GM18517 (cell line): ENCODE results near the gene CCL18.
"Not testable (repeated sequence)": the region's sequence is repeated elsewhere in the genome, so short reads cannot be mapped to it uniquely, and the experiment has no call there.

Experiments used
- ATAC-seq: cut with Tn5 transposase; IDR thresholded peaks from one replicate; pipeline ENCODE4 v1.9.1; 2021; ENCODE audit warnings: mild to moderate bottlenecking, moderate library complexity; ENCODE audit not compliant: unreplicated experiment

The CCL18 gene

GRCh38 chr17:36070427-36070826 is 6.4 kb downstream of the CCL18 start:
- ATAC-seq: no peak

- no peak for ATAC-seq
Observed at GRCh38 chr17:36071751-36072150, 7.7 kb downstream of the CCL18 start.

DNA sequence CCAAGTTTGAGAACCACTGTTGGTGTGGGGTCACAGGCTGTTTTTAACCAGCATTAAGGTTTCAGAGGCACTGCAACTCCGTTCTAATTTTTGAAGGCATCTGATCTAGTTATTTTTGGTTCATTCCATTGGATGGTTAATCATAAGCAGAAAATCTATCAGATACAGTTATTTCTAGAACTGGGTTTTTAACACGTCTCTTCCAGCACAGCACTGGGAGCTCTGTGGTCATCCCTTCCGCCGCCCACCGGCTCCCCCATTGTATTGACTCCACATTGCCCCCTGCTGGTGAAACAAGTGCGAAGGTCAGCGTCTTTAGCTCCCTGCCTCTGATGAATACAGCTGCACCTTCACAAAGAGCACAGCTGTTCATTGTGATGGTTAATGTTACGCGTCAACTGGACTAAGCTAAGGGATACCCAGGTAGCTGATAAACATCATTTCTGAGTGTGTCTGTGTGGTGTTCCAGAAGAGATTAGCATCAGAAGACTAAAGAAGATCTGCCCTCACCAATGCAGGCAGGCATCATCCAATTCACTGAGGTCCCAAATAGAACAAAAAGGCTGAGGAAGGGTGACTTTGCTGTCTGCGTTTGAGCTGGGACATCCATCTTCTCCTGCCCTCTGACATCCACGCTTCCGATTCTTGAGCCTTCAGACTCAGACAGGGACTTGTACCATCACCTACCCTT is 8.5 kb downstream of the CCL18 start:
- ATAC-seq: peak; percentile 60

GRCh38 chr17:36074365-36074764 is 10.3 kb downstream of the CCL18 start:
- ATAC-seq: no peak

GRCh38 chr17:36081681-36082471 is 17.8 kb downstream of the CCL18 start:
- ATAC-seq: not testable (repeated sequence)

DNA sequence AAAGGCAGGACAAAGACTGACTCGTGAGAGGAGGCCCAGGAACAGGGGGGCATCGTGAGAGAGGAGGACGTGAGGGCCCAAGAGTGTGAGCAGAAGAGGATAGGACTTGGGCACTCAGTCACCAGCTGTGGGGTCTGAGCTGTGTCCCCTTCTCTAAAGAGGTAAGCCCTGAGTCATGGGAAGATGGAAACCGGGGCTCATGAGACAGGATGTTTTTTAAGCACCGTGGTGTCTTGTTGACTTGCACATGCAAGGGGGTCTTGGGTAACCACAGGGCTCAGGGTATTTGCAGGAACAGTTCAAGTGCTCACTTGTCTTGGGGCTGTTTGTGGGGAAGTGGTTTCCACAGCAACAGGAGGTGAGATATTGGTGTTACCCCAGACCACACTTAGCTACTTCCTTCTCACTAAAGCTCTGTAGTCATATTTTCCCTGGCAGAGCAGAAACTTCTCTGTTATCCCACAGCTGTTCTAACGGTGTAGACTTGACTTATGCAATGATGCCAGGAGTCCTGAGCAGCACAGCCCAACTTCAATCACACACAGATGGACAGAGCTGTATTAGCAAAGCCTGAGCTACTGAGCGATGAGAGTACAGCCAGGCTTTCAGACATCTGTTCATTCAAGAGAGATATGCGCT is 18.5 kb downstream of the CCL18 start:
- peak; percentile 55 for ATAC-seq

DNA sequence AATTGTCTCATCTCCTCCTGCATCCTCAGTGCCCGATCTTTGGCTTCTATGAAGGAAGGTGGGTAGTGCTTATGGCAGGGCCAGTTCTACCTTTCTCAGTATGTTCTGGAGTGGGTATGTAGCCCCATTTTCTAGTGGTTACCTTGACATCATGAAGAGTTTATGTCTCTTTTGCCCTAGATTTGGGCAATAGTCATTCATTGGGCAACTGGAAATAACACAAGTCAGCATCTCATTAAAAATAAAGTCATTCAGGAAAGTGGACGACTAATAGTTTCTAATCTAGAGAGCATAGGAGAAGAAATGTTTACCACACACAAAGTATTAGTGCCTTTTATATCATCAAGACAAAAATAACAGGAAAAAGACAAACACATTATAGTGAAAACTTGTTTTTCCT is 19.6 kb downstream of the CCL18 start:
- ATAC-seq: not testable (repeated sequence)

GRCh38 chr17:36085765-36086164 is 21.7 kb downstream of the CCL18 start:
- no peak for ATAC-seq

DNA sequence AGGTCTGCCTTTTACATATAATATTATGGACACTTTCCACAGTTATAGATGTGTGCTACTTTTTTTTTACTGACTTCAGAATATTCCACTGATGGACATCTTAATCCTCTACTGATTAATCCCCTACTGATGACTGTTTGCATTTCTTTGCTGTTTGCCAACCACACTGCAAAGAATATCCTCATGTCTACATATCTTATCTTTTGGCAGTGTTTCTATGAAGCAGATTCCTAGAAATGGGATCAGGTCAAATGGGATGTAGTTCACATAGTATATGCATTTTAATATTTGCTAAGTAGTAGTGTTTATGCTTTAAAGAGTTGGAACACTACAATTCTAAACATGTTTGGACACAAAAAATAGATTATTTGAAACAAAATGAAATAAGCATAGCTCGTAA is 22.7 kb downstream of the CCL18 start:
- no peak for ATAC-seq

- not testable (repeated sequence) for ATAC-seq
Observed at GRCh38 chr17:36087471-36087870, 23.4 kb downstream of the CCL18 start.

DNA sequence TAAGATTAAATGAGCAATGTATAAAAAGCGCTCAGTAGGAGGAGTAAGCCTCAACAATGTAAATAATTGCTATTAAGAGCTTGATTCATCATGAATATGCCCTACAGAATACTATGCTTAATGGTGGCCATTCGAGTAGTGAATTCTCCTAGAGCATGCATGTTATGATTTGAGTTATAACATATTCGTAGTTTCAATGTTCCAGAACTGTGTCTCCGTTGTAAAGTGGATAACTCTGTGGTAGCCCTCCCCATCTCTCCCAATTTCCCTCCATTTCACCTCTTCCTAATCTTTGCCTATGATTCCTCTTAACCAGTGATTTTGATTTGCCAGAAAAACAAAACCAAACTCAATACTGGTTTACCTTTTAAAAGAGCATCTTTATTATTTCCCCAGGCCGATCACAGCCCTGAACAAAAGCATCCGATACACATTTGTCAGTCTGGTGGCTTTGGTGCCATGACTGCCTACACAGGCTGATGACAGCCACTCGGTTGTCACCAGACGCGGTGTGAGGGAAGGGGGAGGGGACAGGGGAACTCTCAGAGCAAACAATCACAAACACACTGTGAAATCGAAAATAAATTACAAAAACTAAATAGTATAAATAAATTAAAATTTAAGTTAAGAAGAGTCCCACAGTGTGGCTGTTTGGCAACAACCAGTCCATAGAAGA is 24.0 kb downstream of the CCL18 start:
- not testable (repeated sequence) for ATAC-seq

- ATAC-seq: no peak
Observed at GRCh38 chr17:36088670-36089338, 24.7 kb downstream of the CCL18 start.

- no peak for ATAC-seq
Observed at GRCh38 chr17:36089339-36089865, 25.3 kb downstream of the CCL18 start.

GRCh38 chr17:36089888-36090836 is 26.1 kb downstream of the CCL18 start, which contains the start of gene CCL3:
Gene CCL3 (minus strand): TSS chr17:36090143. CDS start chr17:36090058, 85 bp downstream.
- ATAC-seq: peak; percentile 66

GRCh38 chr17:36092230-36092629 is 28.2 kb downstream of the CCL18 start:
- ATAC-seq: no peak

DNA sequence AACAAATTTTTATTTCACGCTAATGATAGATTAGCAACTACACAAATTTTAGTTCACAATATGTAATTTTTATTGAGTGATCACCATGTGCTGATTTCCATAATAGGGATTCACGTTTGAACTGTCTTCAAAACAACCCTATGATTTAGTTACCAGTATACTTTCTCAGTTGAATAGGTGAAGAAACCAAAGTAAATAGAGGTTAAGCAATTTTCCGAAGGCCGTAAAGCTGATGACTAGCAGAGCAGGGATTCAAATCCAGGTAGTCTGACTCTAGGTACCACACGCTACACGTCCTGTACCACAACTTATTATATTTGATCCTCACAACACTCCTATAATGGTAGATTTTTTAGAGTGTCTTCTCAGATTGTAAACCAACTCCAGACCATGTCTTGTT is 28.6 kb downstream of the CCL18 start:
- ATAC-seq: not testable (repeated sequence)

- ATAC-seq: no peak
Observed at GRCh38 chr17:36094232-36094631, 30.2 kb downstream of the CCL18 start.

DNA sequence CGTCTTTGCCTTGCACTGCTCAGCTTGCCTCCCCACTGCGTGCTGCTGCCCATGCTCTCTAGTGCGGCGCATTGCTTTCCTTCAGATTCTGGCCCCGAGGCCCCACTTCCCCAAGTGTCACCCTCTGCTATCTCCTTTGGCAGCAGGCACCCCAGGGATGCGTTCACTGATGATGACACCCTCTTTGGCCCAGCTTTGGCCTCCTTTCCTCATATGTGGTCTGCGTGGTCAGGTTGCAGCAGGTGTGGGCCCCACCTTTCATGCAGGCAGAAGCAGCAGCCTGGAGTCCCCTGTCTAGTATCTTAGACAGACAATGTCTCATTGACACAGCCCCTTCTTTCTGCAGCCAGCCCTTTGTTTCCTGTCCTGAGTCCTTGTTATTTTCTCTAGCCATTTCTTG is 30.7 kb downstream of the CCL18 start:
- ATAC-seq: no peak

DNA sequence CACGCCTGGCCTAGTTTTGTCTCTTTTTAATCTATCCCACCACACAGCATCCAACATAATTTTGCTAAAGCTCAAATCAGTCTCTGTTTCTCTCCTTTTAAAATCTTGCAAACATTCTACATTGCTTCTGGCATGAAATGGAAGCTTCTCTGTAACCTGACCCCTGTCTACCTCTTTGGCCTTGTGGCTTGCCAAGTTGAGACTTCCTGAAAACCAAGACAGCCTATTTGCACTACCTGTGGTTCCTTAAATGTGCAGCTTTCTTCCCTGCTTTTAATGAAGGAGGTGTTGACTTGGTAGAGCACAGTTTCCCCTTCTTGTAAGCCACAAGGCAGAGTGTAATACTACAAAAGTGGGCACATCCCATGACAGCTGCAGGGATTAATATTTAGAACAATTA is 31.9 kb downstream of the CCL18 start:
- ATAC-seq: no peak
